SIG-M5 treated with dmso at 0.1 percent for 504 hours (cell line): Measurements from ENCODE around the gene C19orf67.

ENCODE experiments used
- DNase-seq: peaks from one replicate; lab custom pipeline; 2025; ENCODE audit not compliant: unreplicated experiment; lab: John Stamatoyannopoulos, UW

Gene C19orf67

DNA sequence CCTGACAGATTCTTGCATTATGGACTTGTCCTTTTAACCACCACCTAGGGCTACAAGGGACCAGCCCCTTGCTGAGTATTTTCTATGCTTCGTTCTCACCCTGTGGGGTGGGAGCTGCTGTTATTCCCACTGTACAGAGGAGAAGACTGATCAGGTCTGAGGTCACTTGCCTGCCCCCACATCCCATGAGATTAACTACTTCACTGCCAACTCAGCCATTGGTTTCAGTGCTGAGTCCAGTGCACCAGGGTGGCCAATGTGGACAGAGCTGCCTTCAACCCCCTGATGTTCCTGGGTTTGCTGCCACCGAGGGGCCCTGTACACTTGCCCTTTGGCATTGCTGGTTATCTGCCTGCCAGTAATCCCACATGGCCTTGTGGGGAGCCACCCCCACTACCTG is 25.1 kb upstream of the C19orf67 start:
- DNase-seq: no peak

- DNase-seq: no peak
Measured at GRCh38 chr19:14107581-14108461, 22.2 kb upstream of the C19orf67 start.

DNA sequence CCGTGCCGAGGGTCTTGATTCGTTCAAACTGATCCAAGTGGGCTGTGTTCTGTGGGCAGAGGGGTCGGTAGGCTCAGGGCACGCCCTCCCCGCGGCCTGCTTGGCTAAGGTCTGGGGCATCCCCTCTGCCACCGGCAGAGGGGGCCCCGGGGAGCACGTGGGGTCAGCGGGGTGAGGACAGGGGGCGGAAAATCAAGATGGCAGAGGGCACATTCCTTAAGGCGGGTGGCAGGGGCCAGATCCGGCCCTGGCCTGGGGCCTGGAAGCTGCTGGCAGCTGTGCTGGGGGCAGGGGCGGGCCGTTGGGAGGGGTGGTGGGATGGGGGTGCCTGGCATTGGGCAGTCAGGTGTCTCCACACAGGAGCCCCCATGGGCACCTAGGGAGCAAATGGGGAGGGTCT is 21.3 kb upstream of the C19orf67 start:
- no peak for DNase-seq

DNA sequence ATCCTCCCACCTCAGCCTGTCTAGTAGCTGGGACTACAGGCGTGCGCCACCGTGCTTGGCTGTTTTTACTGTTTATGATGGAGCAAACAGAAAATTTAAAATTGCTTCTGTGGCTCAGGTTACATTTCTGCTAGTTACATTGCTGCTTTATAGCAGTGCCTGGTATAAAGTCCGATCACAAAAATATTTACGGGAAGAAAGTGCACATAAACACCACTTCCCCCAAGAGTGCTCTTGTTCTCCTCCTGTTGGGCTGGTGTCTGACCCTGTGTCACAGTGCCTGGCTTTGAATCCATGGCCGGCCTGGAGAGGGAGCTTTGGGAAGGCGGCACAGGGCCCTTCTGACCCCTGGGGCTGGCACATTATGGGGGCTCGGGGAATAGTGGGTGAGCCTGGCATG is 20.1 kb upstream of the C19orf67 start:
- no peak for DNase-seq

DNA sequence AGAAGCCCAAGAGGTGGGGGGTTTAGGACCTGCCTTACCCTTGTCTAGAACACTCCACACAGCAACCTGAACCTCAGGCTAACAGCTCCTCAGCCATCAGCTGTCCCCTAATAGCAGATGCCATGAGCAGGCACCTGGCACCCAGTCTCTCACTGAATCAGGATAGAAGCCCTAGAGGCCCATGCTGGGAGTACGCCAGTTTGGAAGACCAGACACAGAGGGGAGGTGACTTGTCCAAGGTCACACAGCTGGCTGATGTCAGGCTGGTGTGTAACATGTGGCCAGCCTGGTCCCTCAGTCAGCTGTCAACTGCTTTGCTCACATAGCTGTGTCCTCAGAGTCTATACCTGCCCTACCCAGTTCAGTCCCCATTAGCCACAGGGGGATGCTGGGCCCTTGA is 17.7 kb upstream of the C19orf67 start:
- no peak for DNase-seq

DNA sequence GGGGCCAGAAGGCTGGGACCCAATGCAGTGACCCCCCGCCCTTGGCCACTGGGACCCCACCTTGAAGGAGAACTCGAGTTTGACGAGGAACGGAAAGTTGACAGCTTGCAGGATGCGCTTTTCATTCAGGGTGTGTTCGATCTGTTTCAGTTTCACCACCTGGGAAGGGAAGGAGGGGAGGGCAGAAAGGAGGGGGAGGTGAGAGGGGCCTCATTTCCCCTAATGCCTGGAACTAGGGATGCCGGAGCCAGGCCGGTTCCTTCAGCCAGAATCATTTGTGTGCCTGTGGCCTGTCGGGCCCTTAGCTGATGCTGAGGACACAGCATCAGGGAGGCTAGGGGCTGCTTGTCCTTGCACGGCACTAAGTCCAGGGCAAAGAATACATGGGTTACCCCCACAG is 17.2 kb upstream of the C19orf67 start:
- DNase-seq: no peak

GRCh38 chr19:14102102-14102696 is 16.6 kb upstream of the C19orf67 start:
- no peak for DNase-seq

GRCh38 chr19:14101003-14101545 is 15.5 kb upstream of the C19orf67 start:
- DNase-seq: no peak

DNA sequence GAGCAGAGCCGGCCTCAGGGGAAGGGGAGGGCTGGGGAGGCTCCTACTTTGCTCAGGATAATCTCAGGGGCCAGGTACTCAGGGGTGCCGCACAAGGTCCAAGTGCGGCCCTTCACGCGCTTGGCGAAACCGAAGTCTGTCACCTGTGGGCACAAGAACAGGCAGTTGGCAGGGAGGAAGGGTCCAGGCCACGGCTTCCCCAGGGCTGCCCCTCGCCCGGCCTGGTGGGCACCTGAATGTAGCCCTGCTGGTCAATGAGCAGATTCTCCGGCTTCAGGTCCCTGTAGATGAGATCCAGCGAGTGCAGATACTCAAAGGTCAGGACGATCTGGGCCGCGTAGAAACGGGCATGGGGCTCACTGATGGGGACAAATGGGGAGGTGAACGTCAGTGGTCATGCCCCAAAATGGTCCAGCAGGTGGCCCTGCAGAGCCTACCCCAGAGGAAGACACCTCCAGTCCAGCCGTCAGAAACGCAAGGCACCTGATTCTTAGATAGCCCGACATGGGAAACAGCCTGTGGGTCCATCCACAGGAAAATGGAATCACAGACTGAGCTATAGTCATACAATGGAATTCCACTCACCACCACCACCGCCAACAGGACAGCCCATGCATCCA is 12.1 kb upstream of the C19orf67 start:
- DNase-seq: no peak

DNA sequence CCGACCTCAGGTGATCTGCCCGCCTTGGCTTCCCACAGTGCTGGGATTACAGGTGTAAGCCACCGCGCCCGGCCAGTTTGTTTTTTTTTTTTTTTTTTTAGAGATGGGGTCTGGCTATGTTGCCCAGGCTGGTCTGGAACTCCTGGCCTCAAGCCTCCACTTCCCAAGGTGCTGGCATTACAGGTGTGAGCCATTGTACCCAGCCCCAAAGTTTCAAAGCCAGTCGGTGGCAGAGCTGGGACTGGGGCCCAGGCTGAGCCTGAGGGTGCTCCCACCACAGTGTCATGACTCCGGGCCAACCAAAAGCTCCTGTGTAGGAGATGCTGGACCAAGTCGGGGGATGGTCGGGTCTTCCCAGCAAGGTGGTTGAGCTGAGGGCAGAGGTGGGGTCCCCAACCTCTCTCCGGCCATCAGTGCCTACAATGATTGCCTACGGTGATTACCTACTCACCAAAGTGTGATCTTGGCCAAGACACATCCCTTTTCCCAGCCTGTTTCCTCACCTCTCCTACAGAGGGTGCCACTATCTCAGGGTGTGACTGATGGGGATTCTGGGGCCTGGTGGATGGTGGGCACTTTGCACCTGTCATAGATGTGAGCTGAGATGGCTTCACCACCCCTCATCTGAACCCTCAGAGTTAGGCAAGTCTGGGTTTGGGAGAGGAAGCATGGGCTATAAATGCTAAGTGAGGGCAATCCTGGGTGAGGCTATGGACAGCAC is 10.8 kb upstream of the C19orf67 start:
- no peak for DNase-seq

DNA sequence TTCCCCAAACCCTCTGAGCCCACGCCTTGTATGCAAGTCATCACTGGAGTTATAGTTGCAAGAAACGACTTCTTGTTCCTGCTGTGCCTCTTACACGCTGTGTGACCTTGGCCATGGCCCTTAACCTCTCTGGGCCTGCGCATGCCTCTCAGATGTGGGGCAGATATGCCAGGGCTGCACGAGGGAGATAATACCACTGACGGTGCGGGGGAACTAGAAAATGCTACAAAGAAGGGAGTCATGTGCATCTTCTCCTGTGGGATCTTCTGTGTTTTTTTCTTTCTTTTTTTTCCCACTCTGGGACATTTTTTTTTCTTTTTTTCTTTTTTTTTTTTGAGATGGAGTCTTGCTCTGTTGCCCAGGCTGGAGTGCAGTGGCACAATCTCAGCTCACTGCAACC is 9.3 kb upstream of the C19orf67 start:
- no peak for DNase-seq

- DNase-seq: no peak
Measured at GRCh38 chr19:14093117-14093823, 7.7 kb upstream of the C19orf67 start.

DNA sequence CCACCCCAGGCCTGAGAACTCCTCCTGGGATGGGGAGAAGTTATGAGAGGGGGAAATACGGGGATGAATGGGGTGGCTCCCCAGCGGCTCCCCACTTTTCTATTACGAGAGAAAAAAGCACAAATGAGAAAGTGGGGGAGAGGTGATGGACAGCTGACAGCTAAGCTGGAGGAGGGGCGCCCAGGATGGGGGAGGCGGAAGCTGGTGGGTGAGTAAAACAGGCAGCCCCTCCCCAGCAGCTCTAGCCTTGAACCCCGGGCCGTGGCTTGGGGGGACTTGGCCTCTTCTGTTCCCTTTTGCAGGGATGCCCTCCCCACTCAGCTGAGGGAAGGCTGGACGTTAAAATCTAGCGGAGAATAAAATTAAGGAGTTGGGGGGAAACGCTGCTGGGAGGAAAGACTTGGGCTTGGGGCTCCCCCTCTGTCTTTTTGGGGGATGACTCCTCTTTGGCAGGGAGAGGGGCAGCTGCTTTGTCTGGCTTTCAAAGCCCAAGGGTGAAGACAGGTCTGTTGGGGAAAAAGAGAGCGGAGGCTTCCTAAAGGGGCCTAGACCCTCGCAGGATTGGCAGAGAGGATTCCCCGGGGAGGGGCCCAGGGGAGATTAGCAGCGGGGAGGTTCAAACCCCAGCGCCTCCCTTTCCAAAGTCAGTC is 6.4 kb upstream of the C19orf67 start:
- DNase-seq: no peak

- peak; percentile 69 for DNase-seq
Measured at GRCh38 chr19:14091081-14091812, 5.7 kb upstream of the C19orf67 start.

GRCh38 chr19:14090509-14091080 is 5.0 kb upstream of the C19orf67 start, which contains the start of gene SAMD1:
Gene SAMD1 (minus strand): TSS chr19:14090751.
- DNase-seq: peak; percentile 82

- peak; percentile 46 for DNase-seq
Measured at GRCh38 chr19:14089662-14090508, 4.3 kb upstream of the C19orf67 start.

- no peak for DNase-seq
Measured at GRCh38 chr19:14089412-14089661, 3.8 kb upstream of the C19orf67 start.

DNA sequence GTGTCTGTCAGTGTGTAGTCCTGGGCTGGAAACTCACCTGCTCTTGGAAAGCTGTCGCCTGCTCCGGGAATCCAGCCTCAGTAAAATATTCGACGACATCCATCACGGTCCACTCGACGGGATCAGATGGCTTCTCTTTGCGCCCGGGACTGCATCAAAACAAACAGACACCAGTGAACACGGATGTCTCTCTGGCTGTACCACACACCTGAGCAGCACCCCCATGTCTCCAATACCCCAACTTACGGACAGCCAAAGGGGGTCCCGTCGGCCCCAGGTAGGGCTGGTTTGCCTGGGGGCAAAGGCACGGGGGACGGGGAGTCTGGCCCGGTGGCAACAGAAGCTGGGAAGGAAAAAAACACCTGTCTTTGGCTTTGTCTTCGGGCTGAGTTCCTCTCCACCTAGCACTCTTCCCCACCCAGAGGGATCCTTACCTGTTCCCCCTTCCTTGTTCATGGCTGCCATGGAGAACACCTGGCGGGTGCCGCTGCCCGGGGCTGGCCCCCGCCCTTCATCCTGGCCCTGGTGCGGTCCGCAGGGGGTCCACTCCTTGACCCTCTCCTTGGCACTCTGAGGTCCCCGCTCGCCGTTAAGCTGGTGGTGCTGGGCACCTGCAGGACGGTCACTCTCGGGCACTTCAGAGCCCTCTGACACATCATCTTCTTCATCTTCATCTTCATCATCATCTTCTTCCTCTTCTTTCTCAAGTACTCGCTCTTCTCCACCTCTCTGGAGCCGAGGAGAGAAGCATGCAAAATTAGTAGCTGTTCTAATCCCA is 3.2 kb upstream of the C19orf67 start:
- DNase-seq: no peak
